Activated naive CD4-positive, alpha-beta T cell treated with Interleukin-2 at 50 U/mL for 16 hours (primary cell): ENCODE measurements around the gene HNRNPAB.
"Not testable (repeated sequence)": the region's sequence is repeated elsewhere in the genome, so short reads cannot be mapped to it uniquely, and the experiment has no call there.

ENCODE experiments used
- DNase-seq: peaks from one replicate; pipeline ENCODE4 v3.0.0-alpha.2; 2020

The HNRNPAB gene

DNA sequence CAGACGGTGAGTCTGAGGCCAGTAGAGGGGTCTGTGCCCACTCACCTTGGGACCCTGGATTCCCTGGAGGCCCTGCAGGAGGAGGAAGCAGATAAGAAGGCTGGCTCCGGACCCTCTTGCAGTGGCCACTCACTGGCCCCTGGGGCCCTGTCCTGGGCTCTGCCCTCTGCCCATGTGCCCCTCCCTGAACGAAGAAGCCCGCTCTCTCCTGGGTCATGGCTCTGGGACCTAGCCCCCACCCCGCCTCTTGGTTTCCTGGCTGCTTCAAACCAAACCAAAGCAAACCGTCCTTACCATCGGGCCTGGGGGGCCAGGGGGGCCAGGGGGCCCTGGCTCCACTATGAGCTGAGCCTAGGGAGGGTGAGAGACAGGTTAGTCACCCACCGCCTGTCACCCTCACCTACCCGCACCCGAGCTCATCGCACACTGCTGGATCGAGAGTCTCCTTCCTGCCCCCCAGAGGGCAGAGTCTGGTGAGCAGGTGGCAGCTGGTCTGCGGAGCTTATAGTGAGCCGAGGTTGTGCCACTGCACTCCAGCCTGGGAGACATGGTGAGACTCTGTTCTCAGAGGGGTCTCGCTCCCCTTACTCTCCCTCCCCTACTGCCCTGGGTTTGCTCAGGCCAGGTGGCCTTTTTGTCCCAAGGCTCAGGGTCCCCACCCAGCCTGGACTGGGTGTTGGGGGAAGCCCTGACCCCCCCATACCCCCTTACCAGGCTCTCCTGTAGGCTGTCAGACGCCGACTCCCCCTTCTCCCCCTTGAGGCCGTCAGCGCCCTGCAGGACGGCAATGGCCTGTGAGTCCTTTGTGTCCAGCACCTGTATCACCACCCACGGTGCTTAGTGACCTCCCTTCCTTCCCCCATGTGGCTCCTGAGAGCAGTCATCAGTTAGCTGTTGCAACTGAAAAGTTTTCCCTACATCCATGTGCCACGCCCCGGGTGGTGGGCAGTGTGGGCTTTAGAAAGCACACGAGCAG lies 43.4 kb downstream of the HNRNPAB start:
- no peak for DNase-seq

DNA sequence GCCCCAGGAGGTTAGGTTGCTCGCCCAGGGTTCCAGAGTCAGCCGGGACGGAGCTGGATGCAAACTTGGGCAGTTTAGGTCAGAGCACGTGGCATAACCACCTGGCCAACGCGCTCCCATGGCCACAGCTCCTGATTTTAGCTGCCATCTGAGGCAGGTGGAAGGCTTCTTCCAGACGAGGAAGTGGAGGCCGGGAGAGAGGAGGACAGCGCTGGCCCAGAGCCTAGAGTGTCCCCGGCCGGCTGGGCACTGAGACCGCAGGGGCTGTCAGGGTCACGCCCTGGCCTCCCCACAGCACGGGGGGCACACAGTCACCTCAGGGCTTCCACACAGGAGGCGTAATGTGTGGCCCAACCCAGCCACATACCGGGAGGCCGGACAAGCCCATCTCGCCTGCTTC lies 44.4 kb downstream of the HNRNPAB start:
- DNase-seq: no peak

DNA sequence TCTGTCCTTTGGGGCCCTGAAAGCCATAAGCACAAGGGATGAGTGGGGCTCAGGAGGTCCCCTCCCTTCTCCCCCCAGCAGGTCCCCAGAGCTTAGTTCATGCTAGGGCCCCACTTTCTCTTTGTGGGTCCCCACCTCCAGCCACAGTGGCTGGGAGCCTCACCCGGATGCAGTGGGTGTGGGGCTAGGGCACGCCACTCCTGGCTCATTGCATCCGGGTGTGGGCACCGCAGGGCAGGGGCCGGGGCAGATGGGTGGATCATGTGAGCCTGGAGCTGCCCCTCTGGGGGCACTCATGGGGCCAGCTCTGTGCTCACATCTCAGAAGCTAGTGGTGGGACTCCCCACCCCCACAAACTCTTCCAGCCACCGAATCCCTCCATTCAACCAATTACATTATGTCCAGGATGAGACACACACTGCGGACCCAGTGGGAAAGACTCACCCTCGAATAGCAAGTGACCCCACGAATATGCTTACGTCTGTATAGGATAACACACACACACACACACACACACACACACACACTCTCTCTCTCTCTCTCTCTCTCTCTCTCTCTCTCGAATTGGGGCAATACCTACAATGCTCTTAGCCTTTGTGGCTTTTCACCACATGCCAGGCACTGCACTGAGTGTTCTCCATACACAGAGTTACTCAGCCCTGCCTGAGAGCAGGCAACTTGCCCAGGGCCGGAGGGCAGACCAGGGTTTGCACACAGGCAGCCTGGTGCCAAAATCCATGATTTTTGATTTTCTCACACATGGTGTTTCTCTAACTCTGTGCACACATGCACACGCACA lies 45.1 kb downstream of the HNRNPAB start:
- DNase-seq: peak; percentile 18

DNA sequence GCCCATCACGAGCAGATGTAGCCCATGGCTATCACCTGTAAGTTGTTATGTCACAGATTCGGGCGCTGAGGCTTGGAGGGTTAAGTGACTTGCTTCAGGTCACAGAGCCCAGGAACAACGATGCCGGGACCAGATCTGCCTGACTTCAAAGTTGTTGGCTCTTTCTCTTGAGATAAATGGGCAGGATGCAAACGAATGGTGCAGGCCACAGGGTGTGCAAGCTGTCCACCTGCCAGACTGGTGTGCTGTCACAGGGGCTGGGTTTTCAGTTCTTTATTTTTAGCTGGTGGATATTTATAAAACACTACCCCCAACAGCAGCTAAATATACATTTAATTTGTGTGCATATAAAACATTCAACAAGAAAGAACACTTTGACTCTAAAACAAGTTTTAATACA lies 45.9 kb downstream of the HNRNPAB start:
- no peak for DNase-seq

DNA sequence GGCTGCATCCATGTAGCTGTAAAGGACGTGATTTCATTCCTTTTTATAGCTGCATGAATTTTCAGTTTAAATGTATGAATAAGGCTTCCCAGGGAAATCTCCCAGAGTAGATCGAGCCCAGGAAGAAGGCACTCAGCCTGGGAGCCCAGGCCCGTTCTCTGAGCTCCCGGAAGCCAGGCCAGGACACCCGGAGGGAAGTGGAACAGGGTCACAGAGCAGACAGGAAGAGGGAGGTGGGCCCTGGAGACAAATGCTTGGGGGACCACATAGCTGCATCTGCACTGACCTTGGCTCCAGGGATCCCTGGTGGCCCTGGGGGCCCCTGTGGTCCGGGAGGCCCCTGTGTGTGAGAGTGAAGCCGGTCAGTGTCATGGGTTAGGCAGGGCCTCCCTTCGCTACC lies 47.9 kb downstream of the HNRNPAB start:
- DNase-seq: no peak

DNA sequence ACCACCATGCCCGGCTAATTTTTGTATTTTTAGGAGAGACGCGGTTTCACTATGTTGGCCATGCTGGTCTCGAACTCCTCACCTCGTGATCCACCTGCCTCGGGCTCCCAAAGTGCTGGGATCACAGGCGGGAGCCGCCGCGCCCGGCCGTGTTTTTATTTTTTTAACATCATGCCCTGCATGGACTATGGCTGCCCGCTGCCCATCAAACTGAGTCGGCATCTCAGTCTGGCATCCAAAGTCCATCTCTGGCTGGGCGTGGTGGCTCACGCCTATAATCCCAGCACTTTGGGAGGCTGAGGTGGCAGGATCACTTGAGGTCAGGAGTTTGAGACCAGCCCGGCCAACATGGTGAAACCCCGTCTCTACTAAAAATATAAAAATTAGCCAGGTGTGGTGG lies 49.3 kb downstream of the HNRNPAB start:
- not testable (repeated sequence) for DNase-seq

DNA sequence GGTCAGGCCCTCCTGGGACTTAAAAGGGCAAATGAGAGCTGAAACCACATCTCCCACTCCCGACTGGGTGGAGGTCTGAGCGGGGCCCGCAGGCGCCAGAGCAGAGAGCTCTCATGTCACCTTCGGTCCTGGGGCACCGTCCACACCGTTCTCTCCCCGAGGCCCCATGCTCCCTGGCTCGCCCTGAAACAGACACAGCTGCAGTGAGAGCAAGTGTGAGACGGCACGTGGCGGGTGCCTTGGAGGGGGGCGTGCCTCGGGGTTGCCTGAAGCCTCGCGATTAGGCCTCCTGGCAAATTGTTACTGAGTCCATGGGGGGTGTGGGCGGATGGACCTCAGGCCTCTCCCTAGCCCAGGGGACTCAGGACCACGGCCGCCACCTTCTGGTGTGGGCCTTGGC lies 52.4 kb downstream of the HNRNPAB start:
- DNase-seq: no peak

DNA sequence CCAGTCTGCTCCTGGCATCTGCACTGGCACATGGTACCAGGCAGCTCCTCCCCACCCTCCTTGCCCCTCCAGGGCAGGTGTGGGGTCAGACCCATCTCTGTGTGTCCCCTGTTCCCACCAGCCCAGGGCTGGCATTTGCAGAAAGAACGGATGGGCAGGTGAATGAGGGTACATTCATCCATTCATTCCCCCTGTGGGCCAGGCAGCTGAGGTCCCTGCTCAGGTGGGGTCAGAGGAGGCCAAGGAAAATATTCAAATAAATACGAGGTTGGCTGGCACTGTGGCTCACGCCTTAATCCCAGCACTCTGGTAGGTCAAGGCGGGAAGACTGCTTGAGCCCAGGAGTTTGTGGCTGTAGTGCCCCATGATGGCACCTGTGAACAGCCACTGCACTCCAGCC lies 53.3 kb downstream of the HNRNPAB start:
- no peak for DNase-seq

DNA sequence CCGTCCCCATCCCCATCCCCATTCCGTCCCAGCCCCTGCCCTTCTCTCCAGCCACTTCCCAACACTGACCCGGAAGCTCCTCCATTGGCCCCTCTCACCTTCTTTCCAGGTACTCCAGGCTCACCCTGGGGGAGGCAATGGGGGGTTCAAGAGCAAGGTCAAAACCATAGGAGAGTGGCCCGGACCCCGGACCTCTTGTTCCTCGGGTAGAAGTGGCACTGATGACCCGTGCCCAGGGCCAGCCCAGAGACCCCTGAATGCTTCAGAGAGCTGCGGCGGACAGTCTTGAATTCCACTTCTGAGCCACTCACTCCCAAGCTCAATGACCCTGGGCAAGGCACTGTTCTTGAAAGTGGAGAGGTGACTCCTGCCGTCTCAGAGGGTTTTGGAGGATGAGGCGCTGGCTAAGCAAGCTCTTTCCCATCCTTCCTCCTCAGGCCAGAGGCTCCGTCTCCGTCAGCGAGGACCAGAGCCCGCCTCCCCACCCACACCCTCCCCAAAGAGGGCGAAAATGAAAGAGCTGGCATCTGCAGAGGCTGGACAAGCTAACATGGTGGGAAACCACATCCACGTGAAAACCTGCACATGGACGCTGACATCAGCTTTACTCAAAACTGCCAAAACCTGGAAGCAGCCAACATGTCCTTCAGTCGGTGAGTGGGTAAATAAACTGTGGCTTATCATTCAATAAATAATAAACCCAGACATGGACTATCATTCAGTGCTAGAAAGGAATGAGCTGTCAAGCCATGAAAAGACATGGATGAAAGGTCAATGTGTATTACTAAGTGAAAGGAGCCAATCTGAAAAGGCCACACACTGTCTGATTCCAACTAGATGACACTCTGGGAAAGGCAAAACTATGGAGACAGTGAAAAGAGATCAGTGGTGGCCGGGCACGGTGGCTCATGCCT lies 55.5 kb downstream of the HNRNPAB start:
- DNase-seq: no peak
